ENCODE data around the gene SULT1A1. TPM values are rescaled to one million over a fixed set of nuclear protein-coding genes. Genes with fewer than 3 reads are reported as not detected.

Gene SULT1A1
- total RNA-seq, 1 experiment from 2014 or later, result 28.7 TPM

DNA sequence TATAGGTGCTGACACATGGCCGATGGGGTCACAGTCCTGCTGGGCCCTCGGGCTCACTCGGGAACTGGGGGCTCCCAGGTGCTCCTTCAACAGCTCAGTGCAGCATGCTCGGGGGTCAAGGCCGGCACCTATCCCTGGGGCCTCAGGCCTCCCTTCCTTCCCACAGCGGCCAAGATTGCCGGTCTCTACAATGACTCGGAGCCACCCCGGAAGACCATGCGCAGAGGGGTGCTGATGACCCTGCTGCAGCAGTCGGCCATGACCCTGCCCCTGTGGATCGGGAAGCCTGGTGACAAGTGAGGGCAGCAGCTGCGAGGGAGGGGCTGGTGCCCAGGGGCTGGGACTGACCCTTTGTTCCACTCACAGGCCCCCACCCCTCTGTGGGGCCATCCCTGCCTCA lies 19.9 kb downstream of the SULT1A1 start:
- no peaks in the 10 kb centered on the region for H3K27me3 ChIP-seq (ENCODE audit: control insufficient read depth, insufficient read depth, low read length)
- DNase-seq, result no peak
- H3K4me3 ChIP-seq (ENCODE audit: insufficient read depth, low read depth, low read length), result no peak overlapping the region
- H3K36me3 ChIP-seq (replicated peaks; ENCODE audit: control insufficient read depth, insufficient read depth, low read length), result peaks cover 2% of the 10 kb centered on the region

DNA sequence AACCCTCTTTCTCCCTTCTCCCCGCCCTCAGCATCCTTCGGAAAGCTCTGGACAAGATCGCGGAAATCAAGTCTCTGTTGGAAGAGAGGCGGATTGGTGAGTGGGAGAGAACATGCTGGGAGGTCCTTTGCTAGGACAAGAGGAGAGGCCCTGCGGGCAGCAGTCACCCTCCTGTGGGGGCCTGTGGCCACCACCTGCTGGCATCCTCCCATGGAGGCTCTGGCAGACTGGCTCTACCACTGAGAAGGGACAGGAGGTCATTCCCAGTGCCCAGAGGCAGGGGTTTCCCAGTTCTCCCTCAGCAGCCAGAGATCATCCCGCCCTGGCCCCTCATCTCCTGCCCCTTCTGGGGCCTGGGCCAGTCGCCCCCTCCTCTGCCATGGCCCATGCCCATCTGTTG lies 20.8 kb downstream of the SULT1A1 start:
- DNase-seq, result no peak
- Histone ChIP-seq H3K36me3 (replicated peaks; ENCODE audit: control insufficient read depth, insufficient read depth, low read length) (peaks cover 2% of the 10 kb centered on the region), H3K4me3 (ENCODE audit: insufficient read depth, low read depth, low read length) (no peak overlapping the region), H3K27me3 (ENCODE audit: control insufficient read depth, insufficient read depth, low read length) (no peaks in the 10 kb centered on the region)

DNA sequence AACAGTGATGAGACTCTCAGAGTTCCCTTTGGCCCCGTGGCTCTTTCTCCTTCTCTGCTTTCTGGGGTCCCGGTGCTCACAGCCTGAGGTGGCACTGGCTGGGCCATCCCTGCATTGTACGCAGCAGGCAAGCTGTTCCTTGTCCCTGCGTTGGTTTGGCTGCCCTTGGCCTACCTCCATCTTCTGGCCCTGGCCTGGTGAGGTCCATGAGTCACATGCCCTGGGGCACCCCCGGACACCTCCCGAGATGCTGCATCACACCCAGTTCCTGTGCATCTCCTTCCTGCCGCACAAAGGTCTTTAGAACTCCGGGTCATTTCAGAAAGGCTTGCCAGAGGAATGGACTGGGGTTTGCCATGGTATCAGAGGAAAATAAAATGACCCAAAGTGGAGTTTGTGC lies 22.5 kb downstream of the SULT1A1 start:
- DNase-seq, result no peak
- H3K27me3 ChIP-seq (ENCODE audit: control insufficient read depth, insufficient read depth, low read length), result no peaks in the 10 kb centered on the region
- peaks cover 2% of the 10 kb centered on the region for H3K36me3 ChIP-seq (replicated peaks; ENCODE audit: control insufficient read depth, insufficient read depth, low read length)
- no peak overlapping the region for H3K4me3 ChIP-seq (ENCODE audit: insufficient read depth, low read depth, low read length)

DNA sequence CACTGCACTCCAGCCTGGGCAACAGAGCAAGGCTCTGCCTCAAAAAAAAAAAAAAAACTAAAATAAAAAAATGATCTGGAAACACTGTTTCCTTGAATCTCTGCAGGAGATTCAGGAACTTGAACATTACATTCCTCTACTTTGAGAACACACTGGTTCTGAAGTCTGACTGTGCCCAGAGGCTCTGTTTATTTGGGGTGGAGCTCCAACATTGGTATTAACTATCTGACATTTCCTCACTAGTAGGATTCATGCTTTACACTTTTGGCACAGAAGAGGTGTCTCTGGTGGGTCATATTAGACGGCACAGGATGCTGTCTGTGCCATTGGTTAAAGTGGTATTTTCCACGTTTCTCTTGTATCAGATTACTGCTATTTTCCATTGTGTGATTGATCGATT lies 23.4 kb downstream of the SULT1A1 start:
- Histone ChIP-seq H3K36me3 (replicated peaks; ENCODE audit: control insufficient read depth, insufficient read depth, low read length) (peaks cover 2% of the 10 kb centered on the region), H3K4me3 (ENCODE audit: insufficient read depth, low read depth, low read length) (no peak overlapping the region), H3K27me3 (ENCODE audit: control insufficient read depth, insufficient read depth, low read length) (no peaks in the 10 kb centered on the region)
- no peak for DNase-seq

DNA sequence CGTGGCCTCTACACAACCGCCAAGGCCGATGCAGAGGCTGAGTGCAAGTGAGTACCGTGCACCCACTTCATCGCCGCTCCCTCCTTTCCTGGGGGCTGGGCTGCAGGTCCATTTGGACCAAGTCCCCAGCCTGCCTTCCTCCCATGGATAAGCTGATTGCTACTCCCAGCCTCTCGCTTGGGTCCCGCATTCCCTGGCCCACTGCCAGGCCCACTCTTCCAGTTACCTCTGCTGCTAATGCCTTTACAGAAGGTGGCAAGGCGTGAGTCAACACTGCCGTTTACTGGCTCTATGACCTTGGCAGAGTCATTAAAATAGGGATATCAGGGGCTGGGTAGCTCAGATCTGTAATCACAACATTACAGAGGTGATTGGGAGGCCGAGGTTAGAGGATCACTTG lies 24.2 kb downstream of the SULT1A1 start:
- no peak for DNase-seq
- Histone ChIP-seq H3K36me3 (replicated peaks; ENCODE audit: control insufficient read depth, insufficient read depth, low read length) (peaks cover 2% of the 10 kb centered on the region), H3K4me3 (ENCODE audit: insufficient read depth, low read depth, low read length) (no peak overlapping the region), H3K27me3 (ENCODE audit: control insufficient read depth, insufficient read depth, low read length) (no peaks in the 10 kb centered on the region)

DNA sequence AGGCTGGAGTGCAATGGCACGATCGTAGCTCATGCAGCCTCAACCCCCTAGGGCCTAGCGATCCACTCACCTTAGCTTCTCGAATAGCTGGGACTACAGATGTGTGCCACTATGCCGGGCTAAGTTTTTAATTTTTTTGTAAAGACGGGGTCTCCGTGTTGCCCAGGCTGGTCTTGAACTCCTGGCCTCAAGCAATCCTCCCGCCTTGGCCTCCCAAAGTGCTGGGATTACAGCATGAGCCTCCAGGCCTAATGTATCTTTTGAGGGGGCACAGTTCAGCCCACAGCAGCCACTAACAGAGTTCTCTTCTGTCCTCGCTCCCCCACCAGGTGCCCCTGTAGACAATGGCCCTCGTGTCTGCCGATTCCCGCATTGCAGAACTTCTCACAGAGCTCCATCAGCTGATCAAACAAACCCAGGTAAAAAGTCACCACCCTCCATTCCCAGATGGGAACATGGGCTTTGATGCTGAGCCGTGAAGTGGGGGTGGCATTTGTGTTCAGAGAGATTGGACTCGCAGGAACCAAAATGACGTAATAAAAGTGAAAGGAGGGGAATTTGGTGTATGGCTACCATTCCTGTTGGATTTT lies 29.0 kb downstream of the SULT1A1 start:
- Histone ChIP-seq H3K36me3 (replicated peaks; ENCODE audit: control insufficient read depth, insufficient read depth, low read length) (peaks cover 1% of the 10 kb centered on the region), H3K4me3 (ENCODE audit: insufficient read depth, low read depth, low read length) (no peak overlapping the region), H3K27me3 (ENCODE audit: control insufficient read depth, insufficient read depth, low read length) (no peaks in the 10 kb centered on the region)
- DNase-seq, result no peak

DNA sequence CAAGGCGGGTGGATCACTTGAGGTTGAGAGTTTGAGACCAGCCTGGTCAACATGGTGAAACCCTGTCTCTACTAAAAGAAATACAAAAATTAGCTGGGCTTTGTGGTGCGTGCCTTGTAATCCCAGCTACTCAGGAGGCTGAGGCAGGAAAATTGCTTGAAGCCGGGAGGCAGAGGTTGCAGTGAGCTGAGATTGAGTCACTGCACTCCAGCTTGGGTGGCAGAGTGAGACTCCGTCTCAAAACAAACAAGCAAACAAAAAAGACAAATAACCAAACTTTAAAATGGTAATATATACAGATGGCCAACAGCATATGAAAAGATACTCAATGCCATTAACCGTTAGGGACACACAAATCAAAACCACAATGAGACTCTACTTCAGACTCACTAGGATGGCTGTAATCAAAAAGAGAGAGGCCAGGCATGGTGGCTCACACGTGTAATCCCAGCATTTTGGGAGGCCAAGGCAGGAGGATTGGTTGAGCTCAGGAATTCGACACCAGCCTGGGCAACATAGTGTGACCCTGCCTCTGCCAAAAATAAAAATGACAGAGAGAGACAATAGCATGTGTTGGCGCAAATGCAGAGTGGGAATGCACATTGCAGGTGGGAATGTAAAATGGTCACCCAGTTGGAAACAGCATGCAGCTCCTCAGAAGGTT lies 34.3 kb downstream of the SULT1A1 start:
- H3K27me3 ChIP-seq (ENCODE audit: control insufficient read depth, insufficient read depth, low read length), result no peaks in the 10 kb centered on the region
- no peak overlapping the region for H3K4me3 ChIP-seq (ENCODE audit: insufficient read depth, low read depth, low read length)
- H3K36me3 ChIP-seq (replicated peaks; ENCODE audit: control insufficient read depth, insufficient read depth, low read length), result no peaks in the 10 kb centered on the region
- DNase-seq, result no peak

DNA sequence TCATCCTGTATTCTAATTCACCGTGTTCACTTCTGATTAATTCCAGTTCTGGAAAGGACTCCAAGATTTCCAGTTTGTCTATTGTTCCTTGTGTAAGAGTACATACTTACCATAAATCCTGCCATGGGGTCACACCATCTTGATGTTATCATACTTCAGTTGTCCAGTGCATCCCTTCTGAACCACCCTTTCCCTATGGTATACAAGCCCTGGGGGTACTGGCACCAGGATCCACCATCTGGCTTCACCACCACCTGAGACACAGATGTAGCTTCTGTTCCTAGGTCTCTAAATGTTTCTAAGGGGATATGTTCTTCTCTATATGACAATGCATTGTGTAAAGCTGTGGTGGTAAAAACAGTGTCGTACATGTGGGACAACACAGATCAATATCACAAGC lies 34.9 kb downstream of the SULT1A1 start:
- H3K36me3 ChIP-seq (replicated peaks; ENCODE audit: control insufficient read depth, insufficient read depth, low read length), result no peaks in the 10 kb centered on the region
- DNase-seq, result no peak
- no peaks in the 10 kb centered on the region for H3K27me3 ChIP-seq (ENCODE audit: control insufficient read depth, insufficient read depth, low read length)
- H3K4me3 ChIP-seq (ENCODE audit: insufficient read depth, low read depth, low read length), result no peak overlapping the region

DNA sequence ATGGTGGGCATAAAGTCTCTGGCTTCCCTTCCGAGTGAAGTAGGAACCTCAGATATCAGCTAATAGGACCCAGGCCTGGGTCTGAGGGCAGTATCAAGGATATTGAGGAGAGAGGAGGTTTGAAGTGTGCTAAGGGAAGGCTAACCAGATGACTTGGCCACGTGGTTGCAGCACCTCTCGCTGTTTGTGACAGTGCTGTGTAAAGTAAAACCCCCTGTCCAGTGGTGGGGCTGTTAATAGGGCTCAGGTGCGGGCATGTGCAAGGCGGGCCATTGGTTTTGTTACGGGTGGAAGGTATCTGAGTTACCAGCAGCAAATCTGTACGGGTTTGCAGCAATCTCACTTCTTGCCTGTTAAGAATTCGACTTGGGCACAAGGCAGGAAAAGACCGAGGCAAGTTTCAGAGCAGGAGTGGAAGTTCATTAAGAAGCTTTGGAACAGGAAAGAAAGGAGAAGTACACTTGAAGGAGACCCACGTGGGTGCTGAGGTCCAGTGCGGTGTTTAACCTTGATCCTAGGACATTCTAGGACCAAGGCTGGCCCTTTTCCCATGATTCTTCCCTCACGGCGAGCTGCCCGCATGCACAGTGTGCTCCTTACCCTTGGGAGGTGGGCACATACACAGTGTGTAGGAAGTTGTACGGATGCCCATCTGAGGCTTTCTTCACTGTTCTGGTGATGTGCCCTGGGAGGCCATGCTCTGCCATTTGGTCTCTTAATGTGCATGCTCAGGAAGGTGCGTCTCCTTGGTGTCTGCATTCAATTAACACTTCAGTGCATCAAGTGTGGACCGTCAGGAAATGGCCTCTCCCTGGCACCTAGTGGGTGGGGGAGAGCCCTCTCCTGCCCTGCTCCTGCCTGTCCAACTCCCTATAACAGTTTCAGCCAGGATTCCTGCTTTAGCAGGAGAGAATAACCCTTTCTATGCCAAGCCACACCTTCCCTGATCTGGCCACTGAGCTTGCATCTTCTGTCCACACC lies 35.8 kb downstream of the SULT1A1 start:
- Histone ChIP-seq H3K36me3 (replicated peaks; ENCODE audit: control insufficient read depth, insufficient read depth, low read length) (no peaks in the 10 kb centered on the region), H3K4me3 (ENCODE audit: insufficient read depth, low read depth, low read length) (no peak overlapping the region), H3K27me3 (ENCODE audit: control insufficient read depth, insufficient read depth, low read length) (no peaks in the 10 kb centered on the region)
- no peak for DNase-seq

DNA sequence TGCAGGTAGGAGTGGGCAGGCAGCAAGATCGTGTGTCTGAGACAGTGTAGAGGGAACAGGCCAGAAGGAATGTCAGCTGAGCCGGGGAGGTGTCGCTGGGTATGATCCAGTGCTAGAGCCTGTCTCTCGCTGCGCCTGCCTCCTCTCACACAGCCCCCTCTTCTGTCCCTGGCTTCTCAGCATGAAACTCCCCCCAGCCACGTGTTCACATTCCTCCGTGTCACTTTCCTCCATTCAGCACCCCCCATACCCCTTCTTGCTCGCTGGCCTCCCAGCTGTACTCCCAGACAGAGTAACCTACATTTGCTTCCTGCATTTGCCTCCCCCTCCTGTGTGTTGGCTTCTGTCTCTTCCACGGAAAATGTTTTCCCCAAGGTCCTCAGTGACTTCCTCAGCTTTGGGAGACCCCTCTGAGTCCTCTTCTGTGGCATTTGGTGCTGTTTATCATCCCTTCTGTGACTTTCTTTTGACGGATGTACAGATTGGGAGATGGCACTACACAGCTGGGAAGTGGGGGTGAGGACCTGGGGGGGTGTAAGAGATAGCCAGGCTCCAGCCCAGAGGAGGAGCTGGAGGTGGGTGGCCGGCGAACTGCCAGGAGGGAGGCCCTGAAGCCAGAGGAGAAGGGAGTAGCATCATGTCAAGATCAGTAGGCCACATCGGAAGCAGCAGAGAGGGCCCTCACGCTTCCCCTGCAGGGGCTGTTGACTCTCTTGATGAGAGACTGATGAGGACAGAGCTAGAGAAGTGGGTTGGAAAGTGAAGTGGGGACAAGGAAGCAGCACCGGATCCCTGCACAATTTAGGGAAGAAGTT lies 36.9 kb downstream of the SULT1A1 start:
- H3K36me3 ChIP-seq (replicated peaks; ENCODE audit: control insufficient read depth, insufficient read depth, low read length), result no peaks in the 10 kb centered on the region
- H3K27me3 ChIP-seq (ENCODE audit: control insufficient read depth, insufficient read depth, low read length), result no peaks in the 10 kb centered on the region
- H3K4me3 ChIP-seq (ENCODE audit: insufficient read depth, low read depth, low read length), result no peak overlapping the region
- peak; percentile 67 for DNase-seq

DNA sequence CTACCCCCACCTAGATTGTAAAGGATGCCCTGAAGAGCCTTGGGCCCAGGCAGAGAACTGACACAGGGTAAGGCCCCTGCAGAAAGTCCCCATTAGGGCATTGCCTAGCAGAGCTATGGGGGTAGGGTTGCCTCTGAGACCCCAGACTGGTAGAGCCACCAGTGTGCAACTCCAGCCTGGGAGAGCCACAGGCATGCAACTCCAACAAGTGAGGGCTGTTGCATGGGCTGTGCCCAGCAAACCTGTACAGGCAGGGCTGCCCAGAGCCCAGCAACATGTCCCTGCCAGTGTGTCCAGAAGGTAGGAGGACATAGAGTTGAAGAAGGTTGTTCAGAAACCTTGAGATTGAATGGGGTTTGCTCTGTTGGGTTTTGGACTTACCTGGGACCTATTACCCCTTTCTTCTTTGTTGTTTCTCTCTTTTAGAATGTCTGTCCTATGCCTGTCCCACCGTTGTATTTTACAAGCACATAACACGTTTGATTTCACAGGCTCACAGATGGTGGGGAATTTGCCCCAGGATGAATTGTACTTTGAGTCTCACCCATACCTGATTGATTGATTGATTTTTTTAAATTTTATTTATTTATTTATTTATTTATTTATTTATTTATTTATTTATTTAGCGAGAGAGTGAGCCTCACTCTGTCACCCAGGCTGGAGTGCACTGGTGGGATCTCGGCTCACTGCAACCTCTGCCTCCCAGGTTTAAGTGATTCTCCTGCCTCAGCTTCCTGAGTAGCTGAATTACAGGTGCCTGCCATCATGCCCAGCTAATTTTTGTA lies 39.7 kb downstream of the SULT1A1 start:
- H3K27me3 ChIP-seq (ENCODE audit: control insufficient read depth, insufficient read depth, low read length), result no peaks in the 10 kb centered on the region
- no peaks in the 10 kb centered on the region for H3K36me3 ChIP-seq (replicated peaks; ENCODE audit: control insufficient read depth, insufficient read depth, low read length)
- no peak for DNase-seq
- no peak overlapping the region for H3K4me3 ChIP-seq (ENCODE audit: insufficient read depth, low read depth, low read length)

DNA sequence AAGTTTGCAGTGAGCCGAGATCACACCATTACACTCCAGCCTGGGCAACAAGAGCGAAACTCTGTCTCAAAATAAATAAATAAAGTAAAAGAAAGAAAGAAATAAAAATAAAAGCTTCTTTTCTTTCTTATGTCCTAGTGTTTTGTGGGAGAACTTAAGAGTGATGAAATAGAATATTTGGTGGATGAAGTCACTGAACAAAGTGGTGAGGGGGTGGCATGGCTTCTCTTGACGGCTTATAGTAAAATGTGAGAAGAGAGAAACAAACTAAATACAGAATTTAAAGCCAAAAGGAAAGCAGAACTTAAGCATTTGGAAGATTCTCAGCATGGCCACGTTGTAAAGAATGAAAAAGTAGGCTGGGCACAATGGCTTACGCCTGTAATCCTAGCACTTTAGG lies 40.8 kb downstream of the SULT1A1 start:
- H3K27me3 ChIP-seq (ENCODE audit: control insufficient read depth, insufficient read depth, low read length), result no peaks in the 10 kb centered on the region
- DNase-seq, result no peak

DNA sequence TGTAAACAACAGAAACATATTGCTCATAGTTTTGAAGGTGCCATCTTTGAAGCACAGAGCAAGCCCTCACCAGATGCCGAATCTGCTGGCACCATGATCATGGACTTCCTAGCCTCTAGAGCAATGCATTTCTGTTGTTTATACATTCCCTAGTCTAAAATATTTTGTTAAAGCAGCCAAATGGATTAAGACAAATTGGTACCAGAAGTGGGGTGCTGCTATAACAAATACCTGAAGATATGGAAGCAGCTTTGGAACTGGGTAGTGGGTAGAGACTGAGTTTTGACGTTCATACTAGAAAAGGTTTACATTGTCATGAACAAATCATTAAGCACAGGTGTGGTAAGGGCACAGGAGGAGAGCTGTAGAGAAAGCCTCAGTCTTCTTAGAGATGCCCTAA lies 42.6 kb downstream of the SULT1A1 start:
- no peaks in the 10 kb centered on the region for H3K27me3 ChIP-seq (ENCODE audit: control insufficient read depth, insufficient read depth, low read length)
- no peaks in the 10 kb centered on the region for H3K36me3 ChIP-seq (replicated peaks; ENCODE audit: control insufficient read depth, insufficient read depth, low read length)
- DNase-seq, result no peak

More for the DNA sequence above, 40.8 kb downstream of the SULT1A1 start:
- no peaks in the 10 kb centered on the region for H3K36me3 ChIP-seq (replicated peaks; ENCODE audit: control insufficient read depth, insufficient read depth, low read length)
- no peak overlapping the region for H3K4me3 ChIP-seq (ENCODE audit: insufficient read depth, low read depth, low read length)

More for the DNA sequence above, 42.6 kb downstream of the SULT1A1 start:
- H3K4me3 ChIP-seq (ENCODE audit: insufficient read depth, low read depth, low read length), result no peak overlapping the region
